Inflammatory macrophage (primary cell): Measurements from ENCODE around the gene GOLGA6L10.
"Not testable (repeated sequence)": the region's sequence is repeated elsewhere in the genome, so short reads cannot be mapped to it uniquely, and the experiment has no call there.

Experiments
- DNase-seq, 2 donors: peaks; one replicate each; pipeline ENCODE4 v3.0.0-alpha.2; 2020 to 2022

The GOLGA6L10 gene

DNA sequence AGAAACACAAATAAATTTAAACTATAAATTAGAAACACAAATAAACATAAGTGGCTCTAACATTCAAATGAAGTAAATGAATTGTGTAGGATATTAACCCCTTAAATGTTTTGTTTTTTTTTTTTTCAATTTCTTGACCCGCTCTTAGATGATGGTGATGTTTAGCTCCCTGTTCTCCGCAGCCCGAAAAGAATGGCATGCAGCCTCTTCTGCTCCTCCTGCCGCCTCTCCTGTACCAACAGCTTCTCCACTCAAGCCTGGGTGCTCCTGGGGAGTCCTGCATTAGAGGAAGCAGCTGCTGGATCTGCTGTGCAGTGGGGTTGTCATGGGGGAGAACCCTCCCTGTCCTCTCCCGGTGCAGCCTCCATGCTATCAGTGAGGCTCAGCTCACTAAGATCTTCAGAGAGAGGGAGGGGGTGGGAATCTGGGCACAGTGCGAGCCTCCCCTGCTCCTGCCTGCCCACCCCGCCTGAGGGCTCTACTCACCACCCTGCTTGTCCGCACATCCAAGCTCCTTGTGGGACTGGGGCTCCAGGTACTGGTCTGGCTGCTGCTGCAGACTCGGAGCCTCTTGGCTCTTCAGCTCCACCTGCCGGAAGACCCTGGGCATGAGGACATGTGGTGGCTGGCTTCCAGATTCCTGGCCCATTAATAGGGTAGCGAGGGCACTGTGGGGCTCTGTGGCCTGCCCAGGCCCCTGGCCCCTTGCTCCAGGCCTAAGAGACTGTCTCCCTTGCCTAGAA, 6.5 kb downstream of the GOLGA6L10 start:
- DNase-seq = not testable (repeated sequence)

DNA sequence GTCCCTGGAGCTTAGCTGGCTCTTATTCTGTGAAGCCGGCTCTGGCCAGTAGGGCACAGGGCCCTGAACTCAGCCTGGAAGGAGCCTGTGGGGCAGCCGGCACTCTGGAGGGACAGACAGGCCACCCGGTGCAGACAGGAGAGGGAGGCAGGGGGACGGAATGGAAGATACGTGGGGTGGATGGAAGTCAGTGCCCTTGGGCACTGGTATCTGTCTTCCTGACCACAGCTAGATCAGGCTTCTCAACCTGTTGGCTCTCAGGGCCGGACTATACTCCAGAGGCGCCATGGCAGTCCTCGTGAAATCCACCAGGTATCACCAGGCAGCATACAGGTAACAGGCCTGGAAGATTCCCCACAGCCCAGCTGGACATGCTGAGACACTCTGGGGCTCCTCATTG, 10.7 kb downstream of the GOLGA6L10 start:
- not testable (repeated sequence) for DNase-seq

DNA sequence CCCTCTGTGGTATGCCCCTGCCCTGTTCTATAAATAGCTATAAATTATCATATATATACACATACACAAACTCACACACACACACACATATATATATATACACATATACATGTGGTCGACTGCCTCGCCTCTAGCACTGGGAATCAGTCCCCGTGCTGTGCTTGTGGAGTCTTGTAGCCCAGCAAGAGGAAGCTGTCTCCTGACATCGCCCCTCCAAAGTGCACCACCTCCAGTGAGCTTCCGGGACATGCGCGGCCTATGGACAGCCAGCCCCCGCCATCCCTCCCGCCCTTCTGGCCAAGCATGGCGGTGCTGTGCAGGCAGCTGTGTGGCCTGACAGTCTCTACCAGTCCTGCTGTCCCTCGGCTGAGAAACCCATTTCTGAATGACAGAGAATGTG, 11.2 kb downstream of the GOLGA6L10 start:
- DNase-seq = not testable (repeated sequence)

DNA sequence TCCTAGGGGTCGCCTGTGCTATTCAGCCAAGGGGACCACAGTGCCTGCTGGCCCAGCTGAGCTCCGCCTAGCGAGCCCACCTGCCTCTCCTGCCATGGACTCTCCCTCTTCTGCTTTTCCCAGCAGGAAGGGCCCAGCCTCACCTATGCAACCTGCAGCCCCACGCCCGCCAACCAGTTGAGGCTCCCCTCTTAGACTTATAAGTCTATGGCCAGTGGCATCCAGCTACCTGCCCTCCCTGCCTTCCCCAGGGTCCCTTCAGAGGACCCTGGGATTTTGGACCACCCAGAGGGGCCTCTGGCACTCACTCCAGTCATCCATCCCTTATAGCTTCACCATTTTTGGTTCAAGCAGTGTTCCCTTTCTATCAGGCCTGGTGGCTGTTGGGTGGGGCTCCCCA, 12.2 kb downstream of the GOLGA6L10 start:
- DNase-seq = not testable (repeated sequence)

DNA sequence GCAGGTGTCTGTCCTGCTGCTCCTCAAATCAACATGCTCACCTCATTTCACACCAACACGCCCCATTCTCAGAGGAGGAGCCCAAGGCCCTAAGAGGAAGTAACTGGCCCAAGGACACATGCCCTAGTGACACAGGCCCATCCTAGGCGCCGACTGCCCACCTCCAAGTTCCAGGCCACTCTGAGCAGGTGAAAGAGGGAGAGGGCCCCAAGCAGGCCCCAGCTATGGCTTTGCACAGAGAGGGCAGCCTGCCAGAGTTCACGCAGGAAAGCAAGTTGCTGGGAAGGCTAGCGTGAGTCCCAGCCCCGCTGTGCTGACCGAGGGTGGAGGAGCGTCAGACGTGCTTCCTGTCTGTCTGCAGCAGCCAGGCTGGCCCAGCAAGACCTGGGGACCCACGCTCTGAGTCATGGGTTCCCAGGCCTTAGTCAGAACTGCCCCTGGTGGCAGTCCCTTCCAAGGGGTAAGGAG, 13.1 kb downstream of the GOLGA6L10 start:
- DNase-seq = peak in 1 of 2 donors; percentile 53

DNA sequence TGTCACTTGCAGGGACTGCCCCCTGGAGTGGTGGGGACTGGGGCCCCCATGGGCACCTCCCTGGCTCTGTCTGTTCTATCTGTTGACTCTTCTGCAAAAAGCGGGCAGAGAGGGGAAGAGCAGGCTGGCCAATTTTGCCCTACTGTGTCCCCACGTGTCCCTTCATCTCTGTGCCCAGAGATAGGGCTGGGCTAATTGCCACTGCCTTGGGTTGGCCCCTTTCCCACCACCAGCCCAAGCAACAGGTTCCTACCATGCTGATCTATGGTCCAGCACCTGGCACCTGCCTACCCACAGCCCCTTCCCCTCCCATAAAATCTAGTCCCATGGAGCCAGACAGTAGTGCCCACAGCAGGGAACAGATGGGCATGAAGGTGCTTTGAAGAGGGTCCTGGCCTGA, 14.3 kb downstream of the GOLGA6L10 start:
- not testable (repeated sequence) for DNase-seq

DNA sequence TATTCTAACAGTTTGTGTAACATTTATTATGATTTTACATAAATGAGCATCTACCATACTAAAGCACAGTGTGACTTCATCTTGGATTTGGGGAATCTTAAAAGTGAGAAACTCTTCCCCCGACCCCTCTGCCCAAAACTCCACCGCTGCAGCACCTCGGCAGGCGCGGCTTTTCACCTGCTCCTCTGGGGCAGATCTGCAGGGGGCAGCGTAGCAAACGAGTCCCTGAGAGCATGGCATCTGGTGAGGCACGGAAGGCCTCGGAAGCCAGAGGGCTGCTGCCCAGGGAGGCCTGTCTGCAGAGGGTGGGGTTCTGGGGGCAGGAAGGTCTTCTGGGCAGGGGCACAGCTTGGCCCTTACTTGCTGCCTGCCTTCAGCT, 14.7 kb downstream of the GOLGA6L10 start:
- not testable (repeated sequence) for DNase-seq

DNA sequence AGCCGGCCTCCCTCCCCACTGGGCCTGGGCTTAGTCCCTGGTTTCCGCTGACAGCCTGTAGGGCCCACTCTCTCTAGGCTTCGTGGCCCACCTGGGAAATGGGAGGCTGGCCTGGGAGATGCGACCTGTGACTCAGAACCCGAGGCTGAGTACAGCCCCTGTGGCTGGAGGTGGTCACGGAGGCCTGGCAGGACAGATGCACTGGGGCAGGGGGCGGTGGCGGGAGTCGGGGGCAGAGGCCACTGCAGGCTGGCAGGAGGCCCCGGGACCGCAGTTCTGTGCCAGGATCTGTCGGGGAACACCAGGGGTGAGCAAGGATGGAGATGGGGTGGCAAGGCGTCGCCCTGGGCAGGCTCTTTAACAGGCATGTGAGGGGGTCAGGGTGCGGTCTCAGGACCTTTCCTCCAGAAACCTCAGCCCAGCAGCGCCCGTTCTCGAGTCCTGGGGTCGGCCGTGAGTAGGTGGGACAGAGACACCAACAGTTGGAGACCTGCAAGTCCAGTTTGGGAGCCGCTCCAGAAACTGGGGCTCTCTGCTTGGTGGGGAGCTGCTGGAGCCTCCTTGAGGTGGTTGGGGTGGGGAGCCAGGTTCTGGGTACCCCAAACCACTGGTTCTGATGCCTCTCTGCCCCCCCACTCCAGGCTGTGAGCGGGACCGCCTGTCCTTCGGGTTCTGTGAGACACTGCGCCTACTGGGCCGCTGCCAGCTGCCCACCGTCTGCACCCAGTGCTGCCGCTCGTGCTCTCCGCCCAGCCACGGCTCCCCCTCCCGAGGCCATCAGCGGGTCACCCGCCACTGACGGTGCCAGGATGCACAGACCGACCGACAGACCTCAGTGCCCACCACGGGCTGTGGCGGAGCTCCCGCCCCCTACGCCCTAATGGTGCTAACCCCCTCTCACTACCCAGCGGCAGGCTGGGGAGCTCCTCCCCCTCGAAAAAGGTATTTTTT, 15.4 kb downstream of the GOLGA6L10 start:
- not testable (repeated sequence) for DNase-seq

DNA sequence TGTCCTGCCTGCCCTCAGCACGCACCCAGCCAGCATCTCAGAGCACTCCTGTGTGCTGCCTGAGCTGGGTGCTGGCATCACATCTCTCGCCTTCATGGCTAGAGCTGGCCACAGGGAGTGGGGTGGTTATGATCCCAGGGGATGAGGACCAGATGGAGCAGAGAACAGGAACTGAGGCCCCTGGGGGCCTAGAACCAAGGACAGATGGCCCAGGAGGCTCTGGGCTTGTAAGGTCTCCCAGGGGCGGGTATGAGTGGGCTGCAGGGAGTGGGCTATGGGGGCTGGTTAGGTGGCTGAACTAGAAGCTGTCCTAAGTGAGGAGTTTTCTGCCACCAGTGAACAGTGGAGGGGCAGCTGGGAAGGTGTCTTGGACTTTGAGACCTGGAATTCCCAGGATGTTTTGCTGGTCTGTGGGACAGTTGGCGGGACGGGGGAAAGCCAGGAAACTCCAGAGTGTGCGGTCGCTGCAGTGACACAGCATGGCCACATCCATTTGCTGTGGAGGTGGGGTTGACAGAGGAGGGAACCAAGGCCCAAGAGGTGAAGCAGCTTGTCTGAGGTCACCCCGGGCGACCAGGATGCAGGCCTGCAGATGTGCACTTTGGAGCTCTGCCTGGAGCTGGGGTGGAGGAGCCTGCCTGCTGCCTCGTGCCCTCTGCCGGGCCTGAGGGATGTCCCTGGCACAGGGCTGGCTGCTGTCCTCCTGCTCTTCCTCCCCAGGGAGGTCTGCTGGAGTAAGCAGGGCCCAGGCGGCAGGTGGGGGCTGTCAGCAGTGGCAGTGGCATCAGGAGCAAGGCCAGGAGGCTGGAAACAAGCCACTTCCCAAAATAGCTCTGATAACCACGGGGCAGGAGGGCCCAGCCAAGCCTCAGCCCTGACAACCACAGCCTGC, 16.3 kb downstream of the GOLGA6L10 start:
- DNase-seq = not testable (repeated sequence)

DNA sequence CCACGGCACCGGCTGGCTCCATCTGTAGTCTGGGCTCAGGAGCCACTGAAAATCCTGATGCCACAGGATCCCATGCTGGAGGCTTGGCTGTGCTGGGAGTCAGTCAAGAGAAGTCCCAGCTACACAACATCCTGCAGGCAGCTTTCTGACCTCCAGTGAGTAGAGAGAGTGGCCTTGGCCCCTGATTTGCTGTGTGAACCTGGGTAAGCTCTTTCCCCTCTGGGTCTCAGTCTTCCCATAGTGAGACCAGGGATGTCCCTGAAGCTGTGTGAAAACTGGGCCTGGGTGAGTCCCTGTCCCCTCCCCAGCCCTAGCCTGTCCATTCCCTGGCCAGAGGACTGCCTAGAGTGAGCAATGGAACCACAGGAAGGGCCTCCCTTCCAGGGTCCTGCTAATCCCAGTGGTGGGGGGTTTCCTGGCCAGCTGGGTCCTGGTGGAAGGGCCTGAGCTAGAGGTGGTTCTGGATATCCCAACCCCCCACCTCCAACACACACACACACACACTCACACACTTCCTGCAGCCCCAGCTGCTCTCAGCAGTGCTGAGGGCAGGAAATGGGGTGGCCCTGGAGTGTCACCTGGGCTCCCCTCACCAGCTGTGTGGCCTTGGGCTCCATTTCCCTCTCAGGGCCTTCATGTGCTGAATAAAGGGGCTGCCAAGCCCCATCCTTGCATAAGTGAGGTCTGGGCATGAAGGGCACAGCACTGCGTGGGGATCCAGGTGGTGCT, 17.5 kb downstream of the GOLGA6L10 start:
- not testable (repeated sequence) for DNase-seq

DNA sequence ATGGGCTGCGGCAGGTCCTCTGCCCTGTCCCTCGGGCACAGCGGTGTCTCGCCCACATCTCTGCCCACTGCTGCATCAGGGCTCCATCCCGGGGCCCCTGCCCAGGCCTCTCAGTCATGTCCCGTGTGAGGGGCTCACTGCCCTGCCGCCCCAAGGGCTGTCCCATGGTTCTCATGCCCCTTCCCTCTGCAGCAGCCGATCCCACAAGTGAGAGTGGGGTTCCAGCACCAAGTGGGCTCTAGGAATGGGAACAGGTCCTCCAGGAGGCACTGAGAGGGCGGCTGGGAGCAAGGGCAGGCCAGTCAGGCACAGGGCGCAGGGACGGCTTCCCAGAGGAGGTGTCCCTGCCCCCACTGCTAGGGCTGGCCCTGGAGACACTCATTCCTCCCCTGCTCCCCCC, 18.4 kb downstream of the GOLGA6L10 start:
- DNase-seq = not testable (repeated sequence)

DNA sequence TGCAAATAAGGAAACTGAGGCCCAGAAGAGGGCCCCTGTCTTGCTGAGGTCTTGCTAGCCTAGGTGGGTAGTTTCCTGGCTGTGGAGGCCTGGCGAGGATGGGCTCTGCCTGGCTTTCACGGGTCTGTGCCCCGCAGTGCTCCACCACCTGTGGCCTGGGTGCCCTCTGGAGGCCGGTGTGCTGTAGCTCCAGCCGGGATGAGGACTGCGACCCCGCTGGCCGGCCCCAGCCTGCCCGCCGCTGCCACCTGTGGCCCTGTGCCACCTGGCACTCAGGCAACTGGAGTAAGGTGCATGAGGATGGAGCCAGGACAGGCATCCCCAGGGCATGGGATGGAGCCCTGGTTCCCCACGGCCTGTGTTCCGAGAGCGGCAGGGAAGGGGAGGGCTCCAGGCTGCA, 20.2 kb downstream of the GOLGA6L10 start:
- not testable (repeated sequence) for DNase-seq

DNA sequence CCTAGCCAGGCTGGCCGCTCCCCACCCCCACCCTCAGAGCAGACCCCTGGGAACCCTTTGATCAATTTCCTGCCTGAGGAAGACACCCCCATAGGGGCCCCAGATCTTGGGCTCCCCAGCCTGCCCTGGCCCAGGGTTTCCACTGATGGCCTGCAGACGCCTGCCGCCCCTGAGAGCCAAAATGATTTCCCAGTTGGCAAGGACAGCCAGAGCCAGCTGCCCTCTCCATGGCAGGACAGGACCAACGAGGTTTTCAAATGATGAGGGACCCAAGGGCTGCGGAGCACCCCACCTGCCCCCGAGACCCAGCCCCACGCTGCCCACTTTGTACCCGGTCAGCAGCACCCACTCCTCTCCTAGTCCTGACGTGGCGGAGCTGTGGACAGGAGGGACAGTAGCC, 21.9 kb downstream of the GOLGA6L10 start:
- DNase-seq = not testable (repeated sequence)

DNA sequence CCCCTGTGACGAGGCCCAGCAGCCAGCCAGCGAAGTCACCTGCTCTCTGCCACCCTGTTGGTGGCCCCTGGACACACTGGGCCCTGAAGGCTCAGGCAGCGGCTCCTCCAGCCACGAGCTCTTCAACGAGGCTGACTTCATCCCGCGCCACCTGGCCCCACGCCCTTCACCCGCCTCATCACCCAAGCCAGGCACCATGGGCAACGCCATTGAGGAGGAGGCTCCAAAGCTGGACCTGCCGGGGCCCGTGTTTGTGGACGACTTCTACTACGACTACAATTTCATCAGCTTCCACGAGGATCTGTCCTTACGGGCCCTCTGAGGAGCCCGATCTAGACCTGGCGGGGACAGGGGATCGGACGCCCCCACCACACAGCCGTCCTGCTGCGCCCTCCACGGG, 22.4 kb downstream of the GOLGA6L10 start:
- DNase-seq = not testable (repeated sequence)

DNA sequence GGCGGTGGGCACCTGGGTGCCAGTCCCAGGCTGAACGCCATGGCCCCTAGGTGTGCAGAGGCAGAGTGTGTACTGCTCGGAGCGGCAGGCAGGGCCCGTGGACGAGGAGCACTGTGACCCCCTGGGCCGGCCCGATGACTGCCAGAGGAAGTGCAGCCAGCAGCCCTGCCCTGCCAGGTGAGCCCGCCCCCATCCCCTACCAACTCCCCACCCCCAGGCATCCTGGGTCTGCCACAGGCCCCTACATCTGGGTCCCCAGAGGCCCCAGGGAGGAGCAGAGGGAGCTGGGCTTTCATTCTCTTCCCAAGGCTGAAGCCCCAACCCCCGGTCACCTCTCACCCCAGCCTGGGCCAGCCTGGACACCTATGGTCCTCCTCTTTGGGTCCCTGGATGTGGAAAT, 23.6 kb downstream of the GOLGA6L10 start:
- not testable (repeated sequence) for DNase-seq

DNA sequence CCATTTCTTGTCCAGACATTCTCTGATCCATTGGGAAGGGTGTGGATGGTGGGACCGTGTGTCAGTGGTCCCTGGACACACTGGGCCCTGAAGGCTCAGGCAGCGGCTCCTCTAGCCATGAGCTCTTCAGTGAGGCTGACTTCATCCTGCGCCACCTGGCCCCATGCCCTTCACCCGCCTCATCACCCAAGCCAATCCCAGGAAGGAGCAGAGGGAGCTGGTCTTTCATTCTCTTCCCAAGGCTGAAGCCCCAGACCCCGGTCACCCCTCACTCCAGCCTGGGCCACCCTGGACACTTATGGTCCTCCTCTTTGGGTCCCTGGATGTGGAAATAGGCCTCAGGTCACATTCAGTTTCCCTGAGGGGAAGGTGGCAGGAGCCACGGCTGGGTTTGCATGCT, 24.4 kb downstream of the GOLGA6L10 start:
- DNase-seq = not testable (repeated sequence)

DNA sequence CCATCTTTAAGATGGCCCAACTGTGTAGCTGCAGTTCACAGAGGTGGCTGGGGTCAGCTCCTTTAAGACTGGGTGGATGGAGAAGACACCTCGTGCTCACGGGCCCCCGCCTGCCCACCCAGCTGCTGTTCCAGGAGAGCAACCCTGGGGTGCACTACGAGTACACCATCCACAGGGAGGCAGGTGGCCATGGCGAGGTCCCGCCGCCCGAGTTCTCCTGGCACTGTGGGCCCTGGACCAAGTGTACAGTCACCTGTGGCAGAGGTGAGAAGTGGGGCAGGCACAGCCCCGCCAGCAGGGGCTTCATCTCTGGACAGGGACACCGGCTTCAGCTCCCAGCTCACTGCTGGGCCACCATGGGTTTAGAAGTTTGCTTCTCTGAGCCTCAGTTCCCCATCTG, 26.8 kb downstream of the GOLGA6L10 start:
- not testable (repeated sequence) for DNase-seq

DNA sequence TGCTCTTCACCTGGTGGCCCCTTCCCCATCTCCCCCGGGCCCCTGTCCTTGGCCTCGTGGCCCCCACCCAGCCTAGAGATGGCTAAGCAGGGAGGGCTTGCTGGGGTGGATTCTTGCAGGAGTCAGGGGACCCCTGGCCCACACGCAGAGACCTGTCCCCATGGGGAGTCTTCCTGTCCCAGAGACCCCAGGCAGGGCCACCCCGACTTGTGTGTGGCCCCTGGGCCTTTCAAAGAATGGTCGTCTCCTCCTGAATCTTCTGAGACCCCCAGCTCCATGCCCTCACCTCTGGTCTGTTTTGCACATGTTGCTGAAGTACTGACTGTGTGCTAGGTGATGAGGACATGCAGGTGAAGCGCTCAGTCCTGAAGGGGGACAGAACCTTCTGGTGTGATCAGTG, 28.4 kb downstream of the GOLGA6L10 start:
- DNase-seq = not testable (repeated sequence)

DNA sequence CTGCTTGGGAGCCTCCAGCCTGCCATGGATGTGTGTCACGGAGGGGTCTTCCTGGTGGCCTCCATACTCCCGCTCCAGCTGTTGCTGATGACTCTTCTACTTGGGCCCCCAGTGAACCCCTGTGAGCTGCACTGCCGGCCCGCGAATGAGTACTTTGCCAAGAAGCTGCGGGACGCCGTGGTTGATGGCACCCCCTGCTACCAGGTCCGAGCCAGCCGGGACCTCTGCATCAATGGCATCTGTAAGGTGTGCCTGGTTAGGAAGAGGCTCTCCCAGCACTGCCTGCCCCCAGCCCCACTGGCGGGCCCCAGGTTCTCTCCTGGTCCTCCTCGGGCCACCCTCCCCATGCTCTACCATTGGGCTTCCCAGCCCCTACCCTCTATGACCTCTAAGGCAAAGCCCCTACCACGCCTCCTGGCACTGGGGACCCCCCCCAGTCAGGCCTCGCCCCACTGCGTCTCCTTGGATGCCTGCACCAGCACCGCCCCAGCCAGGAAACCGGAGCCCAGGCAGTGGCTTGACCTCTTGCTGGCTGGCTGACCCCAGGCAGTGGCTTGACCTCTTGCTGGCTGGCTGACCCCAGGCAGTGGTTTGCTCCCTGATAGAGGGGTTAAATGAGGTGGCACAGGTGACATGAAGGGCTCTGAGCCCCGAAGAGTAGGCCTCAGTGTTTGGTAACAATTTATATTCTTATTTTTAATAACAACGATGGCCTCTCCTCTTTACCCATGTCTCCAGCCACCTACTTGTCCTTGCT, 29.6 kb downstream of the GOLGA6L10 start:
- DNase-seq = not testable (repeated sequence)

DNA sequence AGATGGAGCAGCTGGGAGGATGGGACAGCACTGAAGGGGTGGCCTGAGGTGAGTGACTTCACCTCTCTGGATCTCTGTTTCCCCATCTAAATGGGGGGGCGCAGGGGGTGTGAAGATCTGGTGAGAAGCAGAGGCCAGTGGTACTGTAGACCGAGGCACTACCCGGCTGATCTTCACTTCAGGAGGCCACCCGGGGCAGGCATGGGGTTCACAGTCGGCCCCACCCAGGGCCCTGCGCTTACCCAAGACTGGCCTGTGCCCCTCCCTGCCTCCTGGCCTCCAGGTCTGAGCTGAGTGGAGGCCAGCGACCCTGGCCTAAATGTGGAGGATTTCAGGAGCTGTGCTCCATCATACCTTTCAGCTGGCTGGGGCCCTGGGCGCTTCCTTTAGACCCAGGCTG, 31.0 kb downstream of the GOLGA6L10 start:
- DNase-seq = not testable (repeated sequence)

DNA sequence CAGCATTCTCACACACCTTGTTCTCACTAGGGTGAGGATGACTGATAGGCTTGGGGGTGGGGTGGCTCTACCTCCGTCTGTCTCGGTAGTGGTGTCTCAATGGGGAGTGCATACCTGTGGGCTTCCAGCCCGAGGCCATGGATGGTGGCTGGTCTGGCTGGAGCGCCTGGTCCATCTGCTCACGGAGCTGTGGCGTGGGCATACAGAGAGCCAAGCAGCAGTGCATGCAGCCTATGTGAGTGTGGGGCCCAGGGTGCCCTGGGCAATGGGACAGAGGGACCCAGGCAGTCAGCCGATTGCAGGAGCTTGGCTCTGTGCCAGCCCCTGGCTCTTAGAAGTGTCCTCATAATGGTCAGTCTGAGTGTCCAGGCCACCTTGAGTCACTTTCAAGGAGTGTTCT, 31.8 kb downstream of the GOLGA6L10 start:
- DNase-seq = not testable (repeated sequence)
